Measurements from ENCODE around the gene THSD4. TPM values are rescaled to one million over a fixed set of nuclear protein-coding genes. Genes with fewer than 3 reads are reported as not detected.

The THSD4 gene
- total and polyA plus RNA-seq, 2 of the 8 experiments (the other 6 are each of a cell fraction or from before 2014, with no cell fraction given), result 2.5 to 6.2 TPM

GRCh38 chr15:71437919-71438318 is 322.6 kb downstream of the THSD4 start (continued):
- TF ChIP-seq, protein P1, sequence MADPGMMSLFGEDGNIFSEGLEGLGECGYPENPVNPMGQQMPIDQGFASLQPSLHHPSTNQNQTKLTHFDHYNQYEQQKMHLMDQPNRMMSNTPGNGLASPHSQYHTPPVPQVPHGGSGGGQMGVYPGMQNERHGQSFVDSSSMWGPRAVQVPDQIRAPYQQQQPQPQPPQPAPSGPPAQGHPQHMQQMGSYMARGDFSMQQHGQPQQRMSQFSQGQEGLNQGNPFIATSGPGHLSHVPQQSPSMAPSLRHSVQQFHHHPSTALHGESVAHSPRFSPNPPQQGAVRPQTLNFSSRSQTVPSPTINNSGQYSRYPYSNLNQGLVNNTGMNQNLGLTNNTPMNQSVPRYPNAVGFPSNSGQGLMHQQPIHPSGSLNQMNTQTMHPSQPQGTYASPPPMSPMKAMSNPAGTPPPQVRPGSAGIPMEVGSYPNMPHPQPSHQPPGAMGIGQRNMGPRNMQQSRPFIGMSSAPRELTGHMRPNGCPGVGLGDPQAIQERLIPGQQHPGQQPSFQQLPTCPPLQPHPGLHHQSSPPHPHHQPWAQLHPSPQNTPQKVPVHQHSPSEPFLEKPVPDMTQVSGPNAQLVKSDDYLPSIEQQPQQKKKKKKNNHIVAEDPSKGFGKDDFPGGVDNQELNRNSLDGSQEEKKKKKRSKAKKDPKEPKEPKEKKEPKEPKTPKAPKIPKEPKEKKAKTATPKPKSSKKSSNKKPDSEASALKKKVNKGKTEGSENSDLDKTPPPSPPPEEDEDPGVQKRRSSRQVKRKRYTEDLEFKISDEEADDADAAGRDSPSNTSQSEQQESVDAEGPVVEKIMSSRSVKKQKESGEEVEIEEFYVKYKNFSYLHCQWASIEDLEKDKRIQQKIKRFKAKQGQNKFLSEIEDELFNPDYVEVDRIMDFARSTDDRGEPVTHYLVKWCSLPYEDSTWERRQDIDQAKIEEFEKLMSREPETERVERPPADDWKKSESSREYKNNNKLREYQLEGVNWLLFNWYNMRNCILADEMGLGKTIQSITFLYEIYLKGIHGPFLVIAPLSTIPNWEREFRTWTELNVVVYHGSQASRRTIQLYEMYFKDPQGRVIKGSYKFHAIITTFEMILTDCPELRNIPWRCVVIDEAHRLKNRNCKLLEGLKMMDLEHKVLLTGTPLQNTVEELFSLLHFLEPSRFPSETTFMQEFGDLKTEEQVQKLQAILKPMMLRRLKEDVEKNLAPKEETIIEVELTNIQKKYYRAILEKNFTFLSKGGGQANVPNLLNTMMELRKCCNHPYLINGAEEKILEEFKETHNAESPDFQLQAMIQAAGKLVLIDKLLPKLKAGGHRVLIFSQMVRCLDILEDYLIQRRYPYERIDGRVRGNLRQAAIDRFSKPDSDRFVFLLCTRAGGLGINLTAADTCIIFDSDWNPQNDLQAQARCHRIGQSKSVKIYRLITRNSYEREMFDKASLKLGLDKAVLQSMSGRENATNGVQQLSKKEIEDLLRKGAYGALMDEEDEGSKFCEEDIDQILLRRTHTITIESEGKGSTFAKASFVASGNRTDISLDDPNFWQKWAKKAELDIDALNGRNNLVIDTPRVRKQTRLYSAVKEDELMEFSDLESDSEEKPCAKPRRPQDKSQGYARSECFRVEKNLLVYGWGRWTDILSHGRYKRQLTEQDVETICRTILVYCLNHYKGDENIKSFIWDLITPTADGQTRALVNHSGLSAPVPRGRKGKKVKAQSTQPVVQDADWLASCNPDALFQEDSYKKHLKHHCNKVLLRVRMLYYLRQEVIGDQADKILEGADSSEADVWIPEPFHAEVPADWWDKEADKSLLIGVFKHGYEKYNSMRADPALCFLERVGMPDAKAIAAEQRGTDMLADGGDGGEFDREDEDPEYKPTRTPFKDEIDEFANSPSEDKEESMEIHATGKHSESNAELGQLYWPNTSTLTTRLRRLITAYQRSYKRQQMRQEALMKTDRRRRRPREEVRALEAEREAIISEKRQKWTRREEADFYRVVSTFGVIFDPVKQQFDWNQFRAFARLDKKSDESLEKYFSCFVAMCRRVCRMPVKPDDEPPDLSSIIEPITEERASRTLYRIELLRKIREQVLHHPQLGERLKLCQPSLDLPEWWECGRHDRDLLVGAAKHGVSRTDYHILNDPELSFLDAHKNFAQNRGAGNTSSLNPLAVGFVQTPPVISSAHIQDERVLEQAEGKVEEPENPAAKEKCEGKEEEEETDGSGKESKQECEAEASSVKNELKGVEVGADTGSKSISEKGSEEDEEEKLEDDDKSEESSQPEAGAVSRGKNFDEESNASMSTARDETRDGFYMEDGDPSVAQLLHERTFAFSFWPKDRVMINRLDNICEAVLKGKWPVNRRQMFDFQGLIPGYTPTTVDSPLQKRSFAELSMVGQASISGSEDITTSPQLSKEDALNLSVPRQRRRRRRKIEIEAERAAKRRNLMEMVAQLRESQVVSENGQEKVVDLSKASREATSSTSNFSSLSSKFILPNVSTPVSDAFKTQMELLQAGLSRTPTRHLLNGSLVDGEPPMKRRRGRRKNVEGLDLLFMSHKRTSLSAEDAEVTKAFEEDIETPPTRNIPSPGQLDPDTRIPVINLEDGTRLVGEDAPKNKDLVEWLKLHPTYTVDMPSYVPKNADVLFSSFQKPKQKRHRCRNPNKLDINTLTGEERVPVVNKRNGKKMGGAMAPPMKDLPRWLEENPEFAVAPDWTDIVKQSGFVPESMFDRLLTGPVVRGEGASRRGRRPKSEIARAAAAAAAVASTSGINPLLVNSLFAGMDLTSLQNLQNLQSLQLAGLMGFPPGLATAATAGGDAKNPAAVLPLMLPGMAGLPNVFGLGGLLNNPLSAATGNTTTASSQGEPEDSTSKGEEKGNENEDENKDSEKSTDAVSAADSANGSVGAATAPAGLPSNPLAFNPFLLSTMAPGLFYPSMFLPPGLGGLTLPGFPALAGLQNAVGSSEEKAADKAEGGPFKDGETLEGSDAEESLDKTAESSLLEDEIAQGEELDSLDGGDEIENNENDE (IDR thresholded peaks at IDR 0.05; ENCODE audit: insufficient replicate concordance, low read length), result no peak
- TF ChIP-seq GABPA (IDR thresholded peaks at IDR 0.05; ENCODE audit: borderline replicate concordance, insufficient read depth, low read length) (no peak), ASH2L (IDR thresholded peaks at IDR 0.05; ENCODE audit: low read length) (no peak), KDM1A (IDR thresholded peaks at IDR 0.05; ENCODE audit: borderline replicate concordance, low read length) (no peak), SIX5 (IDR thresholded peaks at IDR 0.05; ENCODE audit: low read depth, low read length) (no peak), KDM4A (IDR thresholded peaks at IDR 0.05; ENCODE audit: low read depth, low read length, severe bottlenecking) (no peak), CEBPB (IDR thresholded peaks at IDR 0.05; ENCODE audit: low read depth, low read length) (no peak), RAD21 (IDR thresholded peaks at IDR 0.05 in 1 of 2, conservative IDR thresholded peaks at IDR 0.05 in 1 of 2; ENCODE audit: low read depth in 2 of 2, low read length in 2 of 2) (no peak), POLR2AphosphoS5 (IDR thresholded peaks at IDR 0.05; ENCODE audit: low read depth, low read length) (no peak)

All from H1 (cell line).